HL-60 (cell line): Measurements from ENCODE around the gene CACNG4.

ENCODE experiments used
- CTCF ChIP-seq: IDR thresholded peaks from one replicate; pipeline ENCODE4 v1.5.1; 2011; ENCODE audit warnings: low read length, control low read depth, inconsistent platforms; ENCODE audit not compliant: insufficient read depth
- GABPA ChIP-seq: IDR thresholded peaks from 2 replicates; pipeline ENCODE4 v1.6.1; 2012; ENCODE audit warnings: low read depth
- POLR2AphosphoS5 ChIP-seq: IDR thresholded peaks from 2 replicates; pipeline ENCODE4 v1.6.1; 2012; ENCODE audit warnings: low read depth
- SPI1 ChIP-seq: IDR thresholded peaks from 2 replicates; pipeline ENCODE4 v1.6.1; 2012; ENCODE audit warnings: low read depth, mild to moderate bottlenecking, borderline replicate concordance
- TF ChIP-seq, protein P1 (sequence below): IDR thresholded peaks from 2 replicates; pipeline ENCODE4 v1.6.1; 2012; ENCODE audit warnings: low read depth; ENCODE audit not compliant: insufficient replicate concordance

DNA sequence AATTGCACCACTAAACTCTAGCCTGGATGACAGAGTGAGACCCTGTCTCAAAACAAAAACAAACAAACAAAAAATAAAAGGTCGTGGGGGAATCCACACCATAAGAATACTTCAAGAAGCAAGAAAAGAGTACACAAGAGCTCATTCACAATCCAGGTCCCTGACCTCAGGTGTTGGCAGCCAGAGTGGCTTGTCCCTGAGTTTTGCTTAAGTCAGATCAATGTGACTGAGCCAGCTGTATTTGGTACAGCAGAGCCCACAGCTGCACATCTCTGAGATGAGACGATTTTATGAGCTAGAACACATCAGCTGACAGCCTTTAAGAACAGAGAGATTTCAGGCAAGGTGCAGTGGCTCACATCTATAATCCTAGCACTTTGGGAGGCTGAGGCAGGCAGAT, 102.2 kb downstream of the CACNG4 start:
- TF ChIP-seq CTCF: no peak
- TF ChIP-seq GABPA: no peak
- TF ChIP-seq POLR2AphosphoS5: no peak
- TF ChIP-seq, protein P1, sequence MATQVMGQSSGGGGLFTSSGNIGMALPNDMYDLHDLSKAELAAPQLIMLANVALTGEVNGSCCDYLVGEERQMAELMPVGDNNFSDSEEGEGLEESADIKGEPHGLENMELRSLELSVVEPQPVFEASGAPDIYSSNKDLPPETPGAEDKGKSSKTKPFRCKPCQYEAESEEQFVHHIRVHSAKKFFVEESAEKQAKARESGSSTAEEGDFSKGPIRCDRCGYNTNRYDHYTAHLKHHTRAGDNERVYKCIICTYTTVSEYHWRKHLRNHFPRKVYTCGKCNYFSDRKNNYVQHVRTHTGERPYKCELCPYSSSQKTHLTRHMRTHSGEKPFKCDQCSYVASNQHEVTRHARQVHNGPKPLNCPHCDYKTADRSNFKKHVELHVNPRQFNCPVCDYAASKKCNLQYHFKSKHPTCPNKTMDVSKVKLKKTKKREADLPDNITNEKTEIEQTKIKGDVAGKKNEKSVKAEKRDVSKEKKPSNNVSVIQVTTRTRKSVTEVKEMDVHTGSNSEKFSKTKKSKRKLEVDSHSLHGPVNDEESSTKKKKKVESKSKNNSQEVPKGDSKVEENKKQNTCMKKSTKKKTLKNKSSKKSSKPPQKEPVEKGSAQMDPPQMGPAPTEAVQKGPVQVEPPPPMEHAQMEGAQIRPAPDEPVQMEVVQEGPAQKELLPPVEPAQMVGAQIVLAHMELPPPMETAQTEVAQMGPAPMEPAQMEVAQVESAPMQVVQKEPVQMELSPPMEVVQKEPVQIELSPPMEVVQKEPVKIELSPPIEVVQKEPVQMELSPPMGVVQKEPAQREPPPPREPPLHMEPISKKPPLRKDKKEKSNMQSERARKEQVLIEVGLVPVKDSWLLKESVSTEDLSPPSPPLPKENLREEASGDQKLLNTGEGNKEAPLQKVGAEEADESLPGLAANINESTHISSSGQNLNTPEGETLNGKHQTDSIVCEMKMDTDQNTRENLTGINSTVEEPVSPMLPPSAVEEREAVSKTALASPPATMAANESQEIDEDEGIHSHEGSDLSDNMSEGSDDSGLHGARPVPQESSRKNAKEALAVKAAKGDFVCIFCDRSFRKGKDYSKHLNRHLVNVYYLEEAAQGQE: no peak
- TF ChIP-seq SPI1: no peak
